ENCODE measurements around the gene MYLK. TPM values are rescaled to one million over a fixed set of nuclear protein-coding genes. Genes with fewer than 3 reads are reported as not detected.

MYLK gene
- total RNA-seq, 1 donor from 2014 or later, result 50.5 TPM

- H3K27me3 ChIP-seq (ENCODE audit: insufficient read depth, low read length), result no peaks in the 10 kb centered on the region
- Mint-ChIP-seq H3K27ac (ENCODE audit: unreplicated experiment) (no peak overlapping the region), H3K27me3 (ENCODE audit: low read depth, unreplicated experiment) (peaks cover 2% of the 10 kb centered on the region), H3K9me3 (ENCODE audit: unreplicated experiment) (no peaks in the 10 kb centered on the region), H3K4me1 (ENCODE audit: low read depth, unreplicated experiment) (peaks cover 9% of the 10 kb centered on the region), H3K4me3 (ENCODE audit: unreplicated experiment) (peak overlapping the region; percentile 87), H3K36me3 (ENCODE audit: low read depth, unreplicated experiment) (peaks cover 9% of the 10 kb centered on the region)
- TF ChIP-seq EZH2 (IDR thresholded peaks at IDR 0.05; ENCODE audit: insufficient read depth, low read length), result no peak
- no peak for TF ChIP-seq CTCF (IDR thresholded peaks at IDR 0.05; ENCODE audit: insufficient read depth, low read depth, low read length)
- FAIRE-seq (no peak), DNase-seq (ENCODE audit: low read depth) (no peak)
- H3K79me2 ChIP-seq (ENCODE audit: insufficient read depth, low read length), result peaks cover 56% of the 10 kb centered on the region
- peak overlapping the region; percentile 87 for H3K4me2 ChIP-seq (ENCODE audit: low read length)
- H3K36me3 ChIP-seq (ENCODE audit: insufficient read depth, low read length), result peaks cover 2% of the 10 kb centered on the region
- H2AFZ ChIP-seq (ENCODE audit: low read depth, low read length), result no peak overlapping the region
- H3K4me1 ChIP-seq (ENCODE audit: insufficient read depth, low read length), result peaks cover 22% of the 10 kb centered on the region
- peaks cover 16% of the 10 kb centered on the region for H4K20me1 ChIP-seq (ENCODE audit: insufficient read depth, low read length)
- H3K27ac ChIP-seq (ENCODE audit: low read depth, low read length), result no peak overlapping the region
- H3K9me3 ChIP-seq (ENCODE audit: insufficient read depth, low read depth, low read length), result no peaks in the 10 kb centered on the region
- H3K9ac ChIP-seq (ENCODE audit: low read length), result peak overlapping the region; percentile 86
- H3K4me3 ChIP-seq (ENCODE audit: insufficient read depth, low read depth, low read length), result peak overlapping the region; percentile 72
Measured at GRCh38 chr3:123883111-123883510, 1.0 kb downstream of the MYLK start.

DNA sequence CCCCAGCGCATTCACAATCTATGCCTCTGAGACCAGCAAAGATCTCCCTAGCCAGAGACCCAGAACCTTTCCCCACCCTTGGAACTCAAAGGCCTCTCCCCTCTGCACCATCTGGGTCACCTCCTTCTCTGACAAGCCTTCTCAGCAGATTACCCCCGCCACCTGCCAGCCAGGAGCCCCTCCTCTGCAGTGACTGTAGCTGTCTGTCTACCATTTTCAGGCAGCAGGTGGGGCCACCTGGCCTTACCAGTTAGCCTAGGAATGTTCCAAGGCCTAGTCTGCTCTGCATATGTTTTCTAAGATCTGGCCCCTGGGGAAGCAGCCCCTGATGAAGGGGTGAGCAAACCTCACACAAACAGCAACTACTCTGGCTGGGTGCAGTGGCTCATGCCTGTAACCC lies 2.4 kb downstream of the MYLK start:
- Histone ChIP-seq H3K4me1 (ENCODE audit: insufficient read depth, low read length) (peaks cover 22% of the 10 kb centered on the region), H3K27me3 (ENCODE audit: insufficient read depth, low read length) (no peaks in the 10 kb centered on the region), H3K79me2 (ENCODE audit: insufficient read depth, low read length) (peaks cover 69% of the 10 kb centered on the region), H3K36me3 (ENCODE audit: insufficient read depth, low read length) (peaks cover 9% of the 10 kb centered on the region), H3K4me3 (ENCODE audit: insufficient read depth, low read depth, low read length) (no peak overlapping the region), H3K9me3 (ENCODE audit: insufficient read depth, low read depth, low read length) (no peaks in the 10 kb centered on the region), H3K4me2 (ENCODE audit: low read length) (peak overlapping the region; percentile 56), H2AFZ (ENCODE audit: low read depth, low read length) (no peak overlapping the region), H3K27ac (ENCODE audit: low read depth, low read length) (no peak overlapping the region), H3K9ac (ENCODE audit: low read length) (no peak overlapping the region), H4K20me1 (ENCODE audit: insufficient read depth, low read length) (peaks cover 19% of the 10 kb centered on the region)
- no peaks in the 10 kb centered on the region for H3K9me3 Mint-ChIP-seq (ENCODE audit: unreplicated experiment)
- H3K4me3 Mint-ChIP-seq (ENCODE audit: unreplicated experiment), result peak overlapping the region; percentile 25
- no peak for DNase-seq (ENCODE audit: low read depth)
- FAIRE-seq, result no peak
- no peak for TF ChIP-seq EZH2 (IDR thresholded peaks at IDR 0.05; ENCODE audit: insufficient read depth, low read length)
- no peak for TF ChIP-seq CTCF (IDR thresholded peaks at IDR 0.05; ENCODE audit: insufficient read depth, low read depth, low read length)
- H3K4me1 Mint-ChIP-seq (ENCODE audit: low read depth, unreplicated experiment), result peaks cover 9% of the 10 kb centered on the region
- no peak overlapping the region for H3K27ac Mint-ChIP-seq (ENCODE audit: unreplicated experiment)
- peaks cover 17% of the 10 kb centered on the region for H3K36me3 Mint-ChIP-seq (ENCODE audit: low read depth, unreplicated experiment)
- H3K27me3 Mint-ChIP-seq (ENCODE audit: low read depth, unreplicated experiment), result peaks cover 2% of the 10 kb centered on the region

DNA sequence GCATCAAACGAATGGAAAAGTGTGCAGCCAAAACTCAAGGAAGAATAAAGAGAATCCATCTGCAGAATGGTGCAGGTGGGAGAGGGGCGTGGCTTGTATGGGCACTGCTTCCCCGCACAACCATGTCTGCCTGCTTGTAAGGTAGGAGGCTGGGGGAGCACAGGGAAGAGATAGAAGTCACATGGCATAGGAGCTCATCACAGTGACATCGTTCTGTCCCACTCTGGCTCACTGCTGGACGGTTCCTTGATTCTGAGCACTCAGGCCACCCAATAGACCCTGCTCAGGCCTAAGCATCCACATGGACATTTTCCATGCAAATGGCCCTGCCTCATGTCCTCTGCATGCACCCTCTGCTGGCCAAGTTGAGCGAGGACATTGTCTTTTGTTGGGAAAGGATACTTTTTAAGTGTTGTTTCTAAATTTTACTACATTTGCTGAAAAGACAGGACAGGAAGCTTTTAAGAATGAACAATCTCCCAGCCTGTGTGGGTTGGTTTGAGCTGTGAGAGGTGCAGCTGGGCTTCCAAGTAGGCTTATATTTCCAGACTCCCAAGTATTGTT lies 3.1 kb downstream of the MYLK start:
- no peak for TF ChIP-seq EZH2 (IDR thresholded peaks at IDR 0.05; ENCODE audit: insufficient read depth, low read length)
- TF ChIP-seq CTCF (IDR thresholded peaks at IDR 0.05; ENCODE audit: insufficient read depth, low read depth, low read length), result peak; percentile 70
- H2AFZ ChIP-seq (ENCODE audit: low read depth, low read length), result no peak overlapping the region
- H3K79me2 ChIP-seq (ENCODE audit: insufficient read depth, low read length), result peaks cover 74% of the 10 kb centered on the region
- Mint-ChIP-seq H3K36me3 (ENCODE audit: low read depth, unreplicated experiment) (peaks cover 17% of the 10 kb centered on the region), H3K27me3 (ENCODE audit: low read depth, unreplicated experiment) (peaks cover 2% of the 10 kb centered on the region), H3K9me3 (ENCODE audit: unreplicated experiment) (no peaks in the 10 kb centered on the region), H3K4me1 (ENCODE audit: low read depth, unreplicated experiment) (peaks cover 9% of the 10 kb centered on the region), H3K27ac (ENCODE audit: unreplicated experiment) (no peak overlapping the region), H3K4me3 (ENCODE audit: unreplicated experiment) (peak overlapping the region; percentile 25)
- H3K27ac ChIP-seq (ENCODE audit: low read depth, low read length), result no peak overlapping the region
- DNase-seq (ENCODE audit: low read depth) (peak; percentile 42), FAIRE-seq (no peak)
- H3K36me3 ChIP-seq (ENCODE audit: insufficient read depth, low read length), result peaks cover 9% of the 10 kb centered on the region
- no peaks in the 10 kb centered on the region for H3K27me3 ChIP-seq (ENCODE audit: insufficient read depth, low read length)
- no peak overlapping the region for H3K4me3 ChIP-seq (ENCODE audit: insufficient read depth, low read depth, low read length)
- H3K9me3 ChIP-seq (ENCODE audit: insufficient read depth, low read depth, low read length), result no peaks in the 10 kb centered on the region
- H3K4me1 ChIP-seq (ENCODE audit: insufficient read depth, low read length), result peaks cover 22% of the 10 kb centered on the region
- peaks cover 19% of the 10 kb centered on the region for H4K20me1 ChIP-seq (ENCODE audit: insufficient read depth, low read length)
- peak overlapping the region; percentile 56 for H3K4me2 ChIP-seq (ENCODE audit: low read length)
- H3K9ac ChIP-seq (ENCODE audit: low read length), result no peak overlapping the region

Measured in astrocyte (in vitro differentiated cells and primary cell).